Right lobe of liver (tissue), 6 donors: ENCODE measurements around the gene TBX10. TPM values are rescaled to one million over a fixed set of nuclear protein-coding genes. Genes with fewer than 3 reads are reported as not detected.
"Not testable (repeated sequence)": the region's sequence is repeated elsewhere in the genome, so short reads cannot be mapped to it uniquely, and the experiment has no call there.

ENCODE experiments used
- ATAC-seq, 4 donors: fragments of 200-7000 bp; cut with Tn5 transposase; one replicate each; pipeline ENCODE4 v1.9.1; 2020; ENCODE audit warnings: mild to moderate bottlenecking in 4 of 4, moderate library complexity in 4 of 4
- DNase-seq, 3 donors: peaks; one replicate each; pipeline ENCODE4 v3.0.0-alpha.2; 2020
- H3K27ac ChIP-seq, 3 donors: fragments of 200-600 bp; one replicate each; pipeline ENCODE4 v1.8.0; 2022
- H3K27me3 ChIP-seq, 2 donors: fragments of 200-600 bp; one replicate each; pipeline ENCODE4 v1.8.0; 2022
- H3K36me3 ChIP-seq, 4 donors: fragments of 200-600 bp; sonication (generic) in 1 of 4; one replicate each; pipeline versions ENCODE4 v1.5.1 to v1.8.0; 2017 to 2022; ENCODE audit warnings: control low read depth in 1 of 4
- H3K4me1 ChIP-seq, 4 donors: fragments of 200-600 bp; sonication (generic) in 1 of 4; one replicate each; pipeline versions ENCODE4 v1.5.1 to v1.8.0; 2017 to 2022; ENCODE audit warnings: control low read depth in 1 of 4
- H3K4me3 ChIP-seq, 3 donors: fragments of 200-600 bp; one replicate each; pipeline ENCODE4 v1.8.0; 2022
- H3K9me3 ChIP-seq, 4 donors: fragments of 200-600 bp; sonication (generic) in 1 of 4; one replicate each; pipeline versions ENCODE4 v1.5.1 to v1.8.0; 2017 to 2022; ENCODE audit warnings: control low read depth in 1 of 4
- CTCF ChIP-seq, 4 donors: fragments of 200-600 bp in 3 of 4; fragments of 450-650 bp in 1 of 4; IDR thresholded peaks; one replicate each; pipeline versions ENCODE4 v1.5.1 to v1.8.0; 2016 to 2022; ENCODE audit warnings: antibody characterized with exemption in 4 of 4, mild to moderate bottlenecking in 2 of 4
- POLR2A ChIP-seq: fragments of 450-650 bp; IDR thresholded peaks from one replicate; pipeline ENCODE4 v1.6.1; 2017; ENCODE audit warnings: antibody characterized with exemption, mild to moderate bottlenecking
- WGBS: methylation state at CpG from one replicate; pipeline ENCODE4 v1.1.6; 2018; ENCODE audit warnings: low coverage, low lambda C conversion rate; ENCODE audit not compliant: insufficient coverage; ENCODE audit errors: missing lambda C conversion rate; 5-methylcytosine and 5-hydroxymethylcytosine counted together
- intact Hi-C, 2 donors: fragments of 100-400 bp; cut with DNase I; formaldehyde crosslinking; loops; one replicate each; pipeline versions ENCODE4 v1.11.2 to v1.14.1; 2022
- total RNA-seq, 6 experiments: library from RNA; depleted of rRNA in 2 of 6; stranded (reverse); fragments of >200 nt in 2 of 6; fragmentation: NEBNext Ultra II Directional in 3 of 6; extraction: Animal tissue kit (Norgen Biotek cat#: 25700) in 3 of 6; gene quantifications; one replicate each; pipeline versions ENCODE4 v1.1.0 to v1.2.4, GENCODE V29; 2016 to 2023
- donor health status: DM: no; HTN: yes; CAD: no.
- donor health status: DM: no; HTN: no; CAD: no.
- donor health status: DM: no; HTN: no; CAD: no.
- donor health status: DM: no; HTN: yes; CAD: no.
- donor health status: DM: no; HTN: yes; CAD: no.

TBX10 gene
- total RNA-seq, 6 experiments from 2014 or later, result 0.24 to 0.49 (median 0.34) TPM; not detected in 1

GRCh38 chr11:67662142-67662834, 22.7 kb upstream of the TBX10 start:
- Histone ChIP-seq H3K4me3 (no peak overlapping the region), H3K9me3 (no peaks in the 10 kb centered on the region), H3K36me3 (no peaks in the 10 kb centered on the region), H3K4me1 (no peaks in the 10 kb centered on the region), H3K27ac (no peak overlapping the region), H3K27me3 (no peaks in the 10 kb centered on the region)
- TF ChIP-seq CTCF (IDR thresholded peaks at IDR 0.05) (no peak), POLR2A (no peak)
- intact Hi-C loops, result no loop called here
- ATAC-seq, result no peak
- no peak for DNase-seq
- 77% methylated on average over 7 of the region's 12 CpGs for WGBS

DNA sequence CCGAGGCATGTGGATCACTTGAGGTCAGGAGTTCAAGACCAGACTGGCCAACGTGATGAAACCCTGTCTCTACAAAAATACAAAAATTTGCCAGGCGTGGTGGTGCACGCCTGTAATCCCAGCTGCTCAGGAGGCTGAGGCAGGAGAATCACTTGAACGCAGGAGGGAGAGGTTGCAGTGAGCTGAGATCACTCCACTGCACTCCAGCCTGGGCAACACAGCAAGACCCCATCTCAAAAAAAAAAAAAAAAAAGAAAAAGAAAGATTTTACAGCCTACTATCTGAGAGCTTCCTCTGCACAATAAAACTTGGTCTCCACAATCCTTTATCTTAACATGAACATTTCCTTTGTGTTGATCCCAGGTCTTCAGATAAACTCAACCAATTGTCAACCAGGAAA, 21.2 kb upstream of the TBX10 start:
- H3K36me3 ChIP-seq, DNase-seq, H3K4me1 ChIP-seq, H3K27ac ChIP-seq, H3K4me3 ChIP-seq, ATAC-seq, intact Hi-C loops, H3K9me3 ChIP-seq, H3K27me3 ChIP-seq: not testable (repeated sequence)
- WGBS, result 15% methylated on average over 2 of the region's 5 CpGs

GRCh38 chr11:67659651-67660165, 20.1 kb upstream of the TBX10 start:
- 50% methylated on average over 5 of the region's 5 CpGs for WGBS
- H3K27ac ChIP-seq, H3K36me3 ChIP-seq, H3K4me1 ChIP-seq, H3K9me3 ChIP-seq, H3K27me3 ChIP-seq, DNase-seq, H3K4me3 ChIP-seq, intact Hi-C loops, ATAC-seq: not testable (repeated sequence)
- TF ChIP-seq CTCF (IDR thresholded peaks at IDR 0.05), result peak in 1 of 4 donors; percentile 4

DNA sequence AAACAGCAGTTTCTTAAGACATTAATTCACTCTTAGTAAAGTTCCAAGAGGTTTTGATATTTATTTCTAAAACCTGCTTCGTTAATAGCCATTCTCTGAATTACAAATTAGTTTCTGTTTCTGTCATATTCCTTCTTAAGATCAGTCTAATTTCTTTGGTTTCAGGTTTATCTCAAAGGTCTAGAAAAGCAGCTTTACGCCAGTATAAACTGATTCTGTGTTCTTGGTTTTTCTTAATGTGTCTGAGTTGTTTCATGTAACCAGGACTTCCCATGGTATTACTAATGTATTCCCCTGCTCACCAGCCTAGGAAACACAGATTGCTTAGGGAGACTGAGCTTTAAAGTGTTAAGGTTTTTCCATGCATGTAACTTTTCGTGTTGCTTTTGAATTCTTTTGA, 17.7 kb upstream of the TBX10 start:
- H3K27me3 ChIP-seq, result no peaks in the 10 kb centered on the region
- no peak overlapping the region for H3K4me3 ChIP-seq
- WGBS, result 41% methylated on average over 3 of the region's 3 CpGs
- no peak overlapping the region for H3K27ac ChIP-seq
- H3K36me3 ChIP-seq, result no peaks in the 10 kb centered on the region
- TF ChIP-seq POLR2A, result no peak
- no peaks in the 10 kb centered on the region for H3K9me3 ChIP-seq
- no peak for ATAC-seq
- DNase-seq, result no peak
- H3K4me1 ChIP-seq, result no peaks in the 10 kb centered on the region
- intact Hi-C loops, result no loop called here

- Histone ChIP-seq H3K27me3 (no peaks in the 10 kb centered on the region), H3K4me3 (no peak overlapping the region), H3K9me3 (no peaks in the 10 kb centered on the region), H3K27ac (no peak overlapping the region), H3K4me1 (no peaks in the 10 kb centered on the region), H3K36me3 (no peaks in the 10 kb centered on the region)
- 92% methylated on average over 4 of the region's 4 CpGs for WGBS
- no peak for ATAC-seq
- no peak for TF ChIP-seq POLR2A
- TF ChIP-seq CTCF (IDR thresholded peaks at IDR 0.05), result no peak
- DNase-seq, result no peak
- intact Hi-C loops, result no loop called here
Observed at GRCh38 chr11:67656278-67656922, 16.8 kb upstream of the TBX10 start.
